ENCODE results near the gene HOXB6. TPM values are rescaled to one million over a fixed set of nuclear protein-coding genes. Genes with fewer than 3 reads are reported as not detected.

Gene HOXB6
- total and polyA plus RNA-seq, 9 donors, result 0.25 to 10.3 (median 1.2) TPM

- WGBS, 3 donors, result 43 to 75% (median 48%) methylated on average over 15 of the region's 15 CpGs
- Histone ChIP-seq H3K4me1 (ENCODE audit: insufficient read depth) (no peaks in the 10 kb centered on the region), H3K9me3 (no peaks in the 10 kb centered on the region), H3K4me3 (no peak overlapping the region), H3K27me3 (no peaks in the 10 kb centered on the region), H3K36me3 (no peaks in the 10 kb centered on the region), H3K27ac (no peak overlapping the region)
- intact Hi-C loops (cut with DNase I), result no loop called here
- no peak for DNase-seq
- no peak for TF ChIP-seq POLR2A (IDR thresholded peaks at IDR 0.05)
- no peak for TF ChIP-seq CTCF (IDR thresholded peaks at IDR 0.05)
- no peak for TF ChIP-seq EP300 (IDR thresholded peaks at IDR 0.05)
Measured at GRCh38 chr17:48561884-48562810, 42.6 kb downstream of the HOXB6 start.

GRCh38 chr17:48559840-48560817 lies 44.7 kb downstream of the HOXB6 start:
- Histone ChIP-seq H3K4me1 (ENCODE audit: insufficient read depth) (no peaks in the 10 kb centered on the region), H3K27me3 (no peaks in the 10 kb centered on the region), H3K9me3 (no peaks in the 10 kb centered on the region), H3K36me3 (no peaks in the 10 kb centered on the region), H3K27ac (no peak overlapping the region), H3K4me3 (no peak overlapping the region)
- DNase-seq, result no peak
- intact Hi-C loops (cut with DNase I), result no loop called here
- TF ChIP-seq POLR2A (IDR thresholded peaks at IDR 0.05) (no peak), CTCF (IDR thresholded peaks at IDR 0.05) (no peak), EP300 (IDR thresholded peaks at IDR 0.05) (no peak)
- WGBS, 3 donors, result 41 to 62% (median 46%) methylated on average over 14 of the region's 14 CpGs

GRCh38 chr17:48559122-48559839 lies 45.5 kb downstream of the HOXB6 start:
- Histone ChIP-seq H3K4me1 (ENCODE audit: insufficient read depth) (no peaks in the 10 kb centered on the region), H3K36me3 (no peaks in the 10 kb centered on the region), H3K27ac (no peak overlapping the region), H3K27me3 (peaks cover 3% of the 10 kb centered on the region), H3K9me3 (no peaks in the 10 kb centered on the region), H3K4me3 (no peak overlapping the region)
- 55 to 79% (median 63%) methylated on average over 16 of the region's 16 CpGs for WGBS, 3 donors
- TF ChIP-seq CTCF (IDR thresholded peaks at IDR 0.05) (no peak), EP300 (IDR thresholded peaks at IDR 0.05) (no peak), POLR2A (IDR thresholded peaks at IDR 0.05) (no peak)
- intact Hi-C loops (cut with DNase I), result no loop called here
- no peak for DNase-seq

GRCh38 chr17:48558831-48559121 lies 46.0 kb downstream of the HOXB6 start:
- Histone ChIP-seq H3K27me3 (peaks cover 3% of the 10 kb centered on the region), H3K27ac (no peak overlapping the region), H3K36me3 (no peaks in the 10 kb centered on the region), H3K4me3 (no peak overlapping the region), H3K9me3 (no peaks in the 10 kb centered on the region), H3K4me1 (ENCODE audit: insufficient read depth) (no peaks in the 10 kb centered on the region)
- no peak for DNase-seq
- TF ChIP-seq CTCF (IDR thresholded peaks at IDR 0.05) (no peak), POLR2A (IDR thresholded peaks at IDR 0.05) (no peak), EP300 (IDR thresholded peaks at IDR 0.05) (no peak)
- 63 to 83% (median 68%) methylated on average over 2 of the region's 2 CpGs for WGBS, 3 donors
- intact Hi-C loops (cut with DNase I), result no loop called here

All from ovary (tissue), 9 donors.